Measurements from ENCODE around the gene UBE2R2.
"Not testable (repeated sequence)": the region's sequence is repeated elsewhere in the genome, so short reads cannot be mapped to it uniquely, and the experiment has no call there.

The UBE2R2 gene, protein sequence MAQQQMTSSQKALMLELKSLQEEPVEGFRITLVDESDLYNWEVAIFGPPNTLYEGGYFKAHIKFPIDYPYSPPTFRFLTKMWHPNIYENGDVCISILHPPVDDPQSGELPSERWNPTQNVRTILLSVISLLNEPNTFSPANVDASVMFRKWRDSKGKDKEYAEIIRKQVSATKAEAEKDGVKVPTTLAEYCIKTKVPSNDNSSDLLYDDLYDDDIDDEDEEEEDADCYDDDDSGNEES

DNA sequence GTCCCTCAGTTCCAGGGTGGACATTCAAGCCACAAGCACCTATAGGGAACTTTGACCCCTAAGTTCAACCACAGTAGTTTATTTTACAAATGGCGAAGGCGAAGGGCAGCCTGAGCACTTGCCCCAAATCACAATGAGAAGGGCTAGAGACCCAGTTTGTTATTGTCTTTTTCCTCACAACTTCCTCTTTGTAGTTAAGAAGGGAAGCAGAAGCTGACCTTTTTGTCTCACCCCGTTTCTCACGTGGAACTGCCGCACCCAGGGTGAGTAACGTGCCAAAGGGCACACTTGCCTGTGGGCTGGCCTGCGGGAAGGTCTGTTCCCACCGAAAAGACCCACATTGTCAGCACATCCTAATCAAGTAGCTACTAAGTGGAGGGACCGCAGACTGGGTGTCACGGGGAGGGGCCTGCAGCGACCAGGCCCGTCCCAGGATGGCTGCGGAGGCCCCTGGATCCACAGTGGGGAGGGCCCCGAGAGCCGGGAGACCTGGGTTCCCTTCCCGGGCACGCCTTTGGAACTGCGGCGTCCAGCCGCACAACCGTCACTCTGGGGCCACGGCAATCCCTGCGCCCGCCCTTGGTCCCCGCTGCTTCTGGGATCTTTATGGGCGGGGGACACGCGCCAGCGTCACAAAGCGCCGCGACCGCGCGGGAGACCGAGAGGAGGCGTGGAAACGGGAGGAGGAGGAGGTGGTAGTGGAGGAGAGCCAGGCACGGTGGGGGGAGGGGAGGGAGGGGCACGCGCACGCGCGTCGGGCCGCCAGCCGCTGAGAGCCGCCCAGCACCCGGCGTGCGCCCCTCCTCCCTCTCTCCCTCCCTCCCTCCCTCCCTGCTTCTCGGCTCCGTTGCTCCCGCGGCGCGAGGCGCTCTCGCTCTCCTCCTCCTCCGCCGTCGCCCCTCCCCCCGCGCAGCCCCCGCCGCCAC, at the start of gene UBE2R2:
TSS of gene UBE2R2 (plus strand) at position 834 of the 926 bp plus-strand sequence. CDS start 598 bp downstream, outside the sequence.
- peaks cover 50% of the 10 kb centered on the region for H3K4me1 ChIP-seq
- peaks cover 33% of the 10 kb centered on the region for H4K20me1 ChIP-seq
- H3K4me2 ChIP-seq: peak within 1 kb of the TSS; percentile 93
- peak within 1 kb of the TSS; percentile 97 for H3K4me3 ChIP-seq
- H3K27ac ChIP-seq: peak within 1 kb of the TSS; percentile 100
- H3K9ac ChIP-seq: peak within 1 kb of the TSS; percentile 100
- no peaks in the 10 kb centered on the region for H3K9me3 ChIP-seq
- no peak for TF ChIP-seq Cebpa-rat (IDR thresholded peaks at IDR 0.05)
- no peaks in the 10 kb centered on the region for H3K27me3 ChIP-seq
- peaks cover 6% of the 10 kb centered on the region; the same call in 1 of the 2 replicates for H3K36me3 ChIP-seq

DNA sequence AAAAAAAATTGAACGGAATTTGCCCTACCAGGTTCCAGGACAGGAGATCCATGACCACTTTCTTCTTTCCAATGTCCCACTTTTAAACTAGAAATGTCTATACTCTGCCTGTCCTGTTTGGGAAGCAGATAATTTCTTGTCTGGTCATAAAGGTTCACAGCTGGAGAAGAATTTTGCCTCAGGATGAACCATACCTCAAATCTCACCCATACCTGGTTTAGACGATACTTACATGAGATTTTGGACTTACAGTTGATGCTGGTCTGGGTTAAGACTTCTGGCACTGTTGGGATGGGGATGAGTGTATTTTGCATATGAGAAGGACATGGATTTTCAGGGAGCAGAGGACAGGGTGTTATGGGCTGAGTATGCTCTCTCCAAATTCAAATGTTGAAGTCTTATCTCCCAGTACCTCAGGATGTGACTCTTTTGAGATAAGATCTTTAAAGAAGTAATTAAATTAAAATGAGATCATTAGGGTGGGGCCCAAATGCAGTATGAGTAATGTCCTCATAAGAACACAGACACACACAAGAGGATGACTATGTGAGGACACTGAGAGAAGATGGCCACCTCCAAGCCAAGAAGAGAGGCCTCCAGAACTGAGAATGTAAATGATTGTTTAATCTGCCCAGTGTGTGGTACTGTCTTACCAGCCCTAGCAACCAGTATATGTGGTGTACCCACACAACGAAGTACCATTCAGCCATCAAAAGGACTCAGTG, 46.6 kb upstream of the UBE2R2 start:
- H3K27me3 ChIP-seq, H3K4me3 ChIP-seq, H3K36me3 ChIP-seq, H3K4me1 ChIP-seq, H3K4me2 ChIP-seq, H4K20me1 ChIP-seq, H3K9ac ChIP-seq, H3K9me3 ChIP-seq, H3K27ac ChIP-seq: not testable (repeated sequence)

DNA sequence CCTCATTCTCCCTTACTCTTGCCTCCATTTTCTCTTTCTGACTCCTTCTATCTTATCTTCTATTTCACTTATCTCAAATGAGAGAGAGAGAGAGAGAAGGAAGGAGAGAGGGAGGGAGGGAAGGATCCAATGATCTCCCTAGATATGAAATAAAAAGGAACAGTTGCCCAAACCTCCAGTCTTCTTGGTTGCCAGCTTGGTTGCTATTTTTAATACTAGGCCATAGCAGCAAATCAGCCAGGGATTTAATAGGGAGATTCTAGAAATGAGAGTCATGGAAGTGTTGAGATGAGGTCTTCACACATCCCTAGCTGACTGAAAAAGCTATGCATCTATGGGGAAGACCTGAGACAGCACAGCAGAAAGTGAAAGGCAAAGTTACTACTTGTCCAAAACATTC, 43.8 kb upstream of the UBE2R2 start:
- not testable (repeated sequence) for H3K4me1 ChIP-seq, H3K9me3 ChIP-seq, H3K9ac ChIP-seq, H3K36me3 ChIP-seq, H3K4me2 ChIP-seq, H4K20me1 ChIP-seq, H3K4me3 ChIP-seq, H3K27me3 ChIP-seq, H3K27ac ChIP-seq

DNA sequence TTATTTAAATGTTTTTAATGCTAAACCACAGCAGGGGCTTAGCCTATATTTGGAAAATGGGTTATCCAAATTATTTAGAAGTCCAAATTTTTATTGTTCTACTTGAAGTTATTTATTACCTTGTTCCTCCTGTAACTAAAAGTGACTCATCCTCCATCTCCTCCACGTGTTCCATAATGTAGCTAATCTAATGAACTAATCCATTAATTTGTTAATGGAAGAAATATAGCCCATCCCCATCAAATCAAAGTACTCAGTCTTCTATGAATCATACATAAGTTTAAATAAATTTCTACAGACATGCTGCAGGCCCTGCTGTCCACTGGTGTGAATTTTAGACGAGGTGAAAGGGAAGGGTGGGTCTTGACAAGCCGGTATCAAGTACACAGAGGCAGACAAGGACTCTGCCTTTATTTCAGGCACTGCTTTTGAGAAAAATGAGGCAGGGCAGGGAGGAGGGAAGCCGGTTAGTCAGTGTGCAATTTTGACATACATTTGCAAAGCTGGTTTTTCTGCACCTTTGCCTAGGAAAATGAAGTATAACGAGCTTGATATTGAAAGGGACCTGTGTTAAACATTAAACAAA, 42.8 kb upstream of the UBE2R2 start:
- H3K4me2 ChIP-seq, H3K27ac ChIP-seq, H3K4me3 ChIP-seq, H4K20me1 ChIP-seq, H3K9me3 ChIP-seq, H3K27me3 ChIP-seq, H3K4me1 ChIP-seq, H3K36me3 ChIP-seq, H3K9ac ChIP-seq: not testable (repeated sequence)

DNA sequence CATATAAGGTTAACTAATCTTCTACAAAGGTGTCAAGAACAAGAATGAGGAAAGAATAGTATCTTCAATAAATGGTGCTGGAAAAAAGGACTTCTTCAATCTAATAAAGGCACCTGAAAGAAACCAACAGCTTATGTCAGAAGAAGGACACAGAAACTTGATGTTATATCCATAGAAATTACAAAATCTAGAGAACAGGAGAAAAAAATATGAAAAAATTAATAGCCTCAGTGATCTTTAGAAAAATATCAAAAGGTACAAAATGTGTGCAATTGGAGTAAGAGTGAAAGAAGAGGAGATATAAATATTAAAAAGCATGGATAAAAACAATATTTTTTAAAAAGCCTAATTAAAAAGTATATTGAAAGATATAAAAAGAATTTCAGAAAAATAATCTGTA, 40.4 kb upstream of the UBE2R2 start:
- TF ChIP-seq Cebpa-rat (IDR thresholded peaks at IDR 0.05): no peak
- Histone ChIP-seq H3K4me1 (no peaks in the 10 kb centered on the region), H3K27me3 (no peaks in the 10 kb centered on the region), H3K4me2 (no peak overlapping the region), H3K27ac (no peak overlapping the region), H4K20me1 (no peaks in the 10 kb centered on the region), H3K9me3 (no peaks in the 10 kb centered on the region), H3K36me3 (no peaks in the 10 kb centered on the region), H3K4me3 (no peak overlapping the region), H3K9ac (no peak overlapping the region)

DNA sequence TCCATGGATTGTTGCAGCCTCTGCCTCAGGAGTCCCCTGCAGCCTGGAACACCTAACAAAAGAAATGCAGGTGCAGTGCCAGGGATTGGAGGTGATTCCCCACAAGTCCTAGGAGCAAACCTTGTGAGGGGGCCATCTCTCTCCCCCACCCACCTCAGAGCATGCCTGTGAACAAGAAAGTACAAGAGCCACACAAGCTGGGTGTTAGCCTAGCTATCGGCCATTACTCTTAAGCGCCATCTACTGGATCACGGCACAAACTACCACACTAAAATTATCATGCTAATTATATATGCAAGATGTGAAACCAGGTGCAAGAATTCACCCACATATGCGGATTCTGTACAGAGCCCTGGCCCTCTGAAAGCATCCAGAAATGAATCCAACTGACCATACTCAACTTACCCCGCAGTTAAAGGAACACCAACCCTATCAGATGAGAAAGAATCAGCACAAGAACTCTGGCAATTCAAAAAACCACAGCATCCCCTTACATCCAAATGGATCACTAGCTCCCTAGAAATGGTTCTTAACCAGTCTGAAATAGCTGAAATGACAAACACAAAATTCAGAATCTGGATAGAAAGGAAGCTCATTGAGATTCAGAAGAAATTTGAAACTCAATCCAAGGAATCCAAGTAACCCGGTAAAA, 38.1 kb upstream of the UBE2R2 start:
- no peaks in the 10 kb centered on the region for H3K36me3 ChIP-seq
- no peak overlapping the region for H3K4me3 ChIP-seq
- no peaks in the 10 kb centered on the region for H3K9me3 ChIP-seq
- H3K27me3 ChIP-seq: no peaks in the 10 kb centered on the region
- no peak overlapping the region for H3K27ac ChIP-seq
- H3K4me2 ChIP-seq: no peak overlapping the region
- H3K4me1 ChIP-seq: no peaks in the 10 kb centered on the region
- no peaks in the 10 kb centered on the region for H4K20me1 ChIP-seq
- H3K9ac ChIP-seq: no peak overlapping the region
- TF ChIP-seq Cebpa-rat (IDR thresholded peaks at IDR 0.05): no peak

DNA sequence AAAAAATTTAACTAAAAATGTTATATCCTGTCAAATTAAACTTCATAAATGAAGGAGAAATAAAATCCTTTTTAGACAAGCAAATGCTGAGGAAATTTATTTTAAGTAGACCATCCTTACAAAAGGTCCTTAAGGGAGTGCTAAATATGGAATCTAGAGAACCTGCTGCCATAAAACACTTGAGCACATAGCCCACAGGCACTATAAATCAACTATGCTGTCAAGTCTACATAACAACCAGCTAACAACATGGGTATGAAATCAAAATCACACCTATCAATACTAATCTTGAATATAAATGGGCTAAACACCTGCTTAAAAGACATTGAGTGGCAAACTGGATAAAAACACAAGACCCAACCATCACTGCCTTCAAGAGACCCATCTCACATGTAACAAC, 36.7 kb upstream of the UBE2R2 start:
- TF ChIP-seq Cebpa-rat (IDR thresholded peaks at IDR 0.05): no peak
- Histone ChIP-seq H3K36me3 (no peaks in the 10 kb centered on the region), H3K9ac (no peak overlapping the region), H3K27me3 (no peaks in the 10 kb centered on the region), H3K4me1 (peaks cover 7% of the 10 kb centered on the region), H3K4me2 (no peak overlapping the region), H3K4me3 (no peak overlapping the region), H3K9me3 (no peaks in the 10 kb centered on the region), H3K27ac (no peak overlapping the region), H4K20me1 (no peaks in the 10 kb centered on the region)

DNA sequence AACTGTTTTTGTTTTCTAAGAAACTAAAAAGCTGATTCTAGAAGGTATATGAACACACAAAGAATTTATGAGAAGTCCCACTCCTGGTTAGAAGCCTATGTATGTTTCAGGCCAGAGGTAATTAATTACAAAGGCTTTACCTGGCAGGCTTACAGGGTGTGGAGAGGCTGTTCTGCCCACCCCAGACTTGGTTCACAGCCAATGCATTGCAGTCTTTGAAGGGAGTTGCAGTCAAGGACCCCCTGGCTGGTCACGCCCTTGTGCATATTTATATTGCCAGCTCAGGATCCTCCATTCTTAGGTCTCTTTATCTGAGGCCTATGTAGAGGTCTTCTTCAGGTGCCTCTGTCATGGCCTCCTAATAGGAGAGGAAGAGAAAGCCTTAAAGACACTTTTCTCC, 35.2 kb upstream of the UBE2R2 start:
- H3K36me3 ChIP-seq: no peaks in the 10 kb centered on the region
- no peaks in the 10 kb centered on the region for H4K20me1 ChIP-seq
- TF ChIP-seq Cebpa-rat (IDR thresholded peaks at IDR 0.05): no peak
- H3K4me1 ChIP-seq: peaks cover 22% of the 10 kb centered on the region
- no peak overlapping the region for H3K4me2 ChIP-seq
- no peak overlapping the region for H3K27ac ChIP-seq
- H3K9me3 ChIP-seq: no peaks in the 10 kb centered on the region
- 0 out of 2 replicates have a peak, but pooled peaks cover 4% of the 10 kb centered on the region for H3K27me3 ChIP-seq
- H3K9ac ChIP-seq: no peak overlapping the region
- H3K4me3 ChIP-seq: no peak overlapping the region

DNA sequence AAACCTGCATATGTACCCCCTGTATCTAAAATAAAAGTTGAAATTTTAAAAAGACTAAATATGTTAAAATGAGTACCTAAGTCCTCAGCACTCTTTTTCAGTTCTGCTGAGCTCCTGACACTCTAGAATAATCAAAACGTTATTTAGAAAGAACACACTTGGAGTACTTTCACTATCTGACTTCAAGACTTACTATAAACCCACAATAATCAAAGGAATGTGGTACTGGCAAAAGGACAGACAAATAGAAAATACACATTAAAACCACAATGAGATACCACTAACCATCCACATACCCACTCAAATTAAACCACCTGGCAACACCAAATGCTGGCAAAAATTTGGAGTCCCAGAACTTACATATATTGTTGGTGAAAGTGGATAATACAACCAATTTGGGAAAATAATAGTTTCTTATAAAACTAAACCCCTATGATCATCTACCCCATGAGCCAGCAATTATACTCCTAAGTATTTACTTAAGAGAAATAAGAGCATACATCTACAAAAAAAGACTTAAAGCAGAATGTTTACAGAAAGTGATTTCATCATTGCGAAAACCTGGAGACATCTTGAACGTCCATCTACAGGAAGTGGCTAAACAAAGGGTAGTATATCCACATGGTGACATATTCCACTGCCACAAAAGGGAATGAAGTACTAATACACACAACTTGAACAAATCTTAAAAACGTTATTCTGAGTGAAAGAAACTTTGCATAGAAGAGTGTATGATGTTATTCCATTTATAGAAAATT, 34.4 kb upstream of the UBE2R2 start:
- H4K20me1 ChIP-seq: no peaks in the 10 kb centered on the region
- H3K4me2 ChIP-seq: no peak overlapping the region
- 0 out of 2 replicates have a peak, but pooled peaks cover 4% of the 10 kb centered on the region for H3K27me3 ChIP-seq
- H3K36me3 ChIP-seq: no peaks in the 10 kb centered on the region
- TF ChIP-seq Cebpa-rat (IDR thresholded peaks at IDR 0.05): no peak
- H3K9ac ChIP-seq: no peak overlapping the region
- H3K27ac ChIP-seq: no peak overlapping the region
- peaks cover 23% of the 10 kb centered on the region for H3K4me1 ChIP-seq
- H3K9me3 ChIP-seq: no peaks in the 10 kb centered on the region
- H3K4me3 ChIP-seq: no peak overlapping the region

Measured in BLaER1 (cell line).